CD4-positive, alpha-beta T cell treated with Interferon gamma for 1 hour (primary cell): ENCODE results near the gene PTGR3.

Source experiments
- DNase-seq: peaks from one replicate; pipeline ENCODE4 v3.0.0-alpha.2; 2020

The PTGR3 gene

DNA sequence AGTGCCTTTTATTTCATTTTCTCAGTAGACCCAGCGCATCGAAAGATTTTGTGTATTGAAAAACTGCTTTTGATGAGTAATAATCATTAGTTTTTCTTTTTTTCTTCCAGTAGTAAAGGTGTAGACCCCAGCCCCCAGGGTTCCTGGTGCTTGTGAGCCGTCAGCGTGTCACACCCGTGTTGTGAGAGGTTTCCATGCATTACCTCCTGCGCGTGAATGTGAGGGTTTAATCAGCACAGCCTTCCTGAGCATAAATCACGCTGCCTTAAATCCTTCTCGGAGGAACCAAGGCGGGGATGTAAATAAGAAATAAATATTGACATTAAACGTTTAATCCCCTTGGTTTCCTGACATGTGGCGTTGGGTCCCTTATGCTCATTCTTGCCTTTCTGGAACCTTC, 26.0 kb upstream of the PTGR3 start:
- DNase-seq, result no peak

DNA sequence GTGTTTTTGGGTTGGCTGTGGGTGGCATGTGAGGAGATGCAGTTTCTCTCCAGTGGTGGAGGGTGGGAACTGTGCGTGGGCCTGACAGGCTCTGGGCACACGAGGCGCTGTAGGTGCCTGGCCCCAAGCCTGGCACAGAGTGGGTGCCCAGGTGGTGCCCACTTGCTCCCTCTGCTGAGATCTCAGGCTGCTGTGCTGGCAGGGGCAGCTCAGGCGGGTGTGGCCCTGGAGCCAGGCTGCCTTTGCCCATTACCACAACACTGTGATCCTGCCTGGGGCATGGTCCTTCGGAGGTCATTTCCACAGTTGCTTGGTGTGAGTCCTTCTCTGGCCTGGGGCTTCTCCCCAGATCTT, 22.1 kb upstream of the PTGR3 start:
- DNase-seq, result no peak

DNA sequence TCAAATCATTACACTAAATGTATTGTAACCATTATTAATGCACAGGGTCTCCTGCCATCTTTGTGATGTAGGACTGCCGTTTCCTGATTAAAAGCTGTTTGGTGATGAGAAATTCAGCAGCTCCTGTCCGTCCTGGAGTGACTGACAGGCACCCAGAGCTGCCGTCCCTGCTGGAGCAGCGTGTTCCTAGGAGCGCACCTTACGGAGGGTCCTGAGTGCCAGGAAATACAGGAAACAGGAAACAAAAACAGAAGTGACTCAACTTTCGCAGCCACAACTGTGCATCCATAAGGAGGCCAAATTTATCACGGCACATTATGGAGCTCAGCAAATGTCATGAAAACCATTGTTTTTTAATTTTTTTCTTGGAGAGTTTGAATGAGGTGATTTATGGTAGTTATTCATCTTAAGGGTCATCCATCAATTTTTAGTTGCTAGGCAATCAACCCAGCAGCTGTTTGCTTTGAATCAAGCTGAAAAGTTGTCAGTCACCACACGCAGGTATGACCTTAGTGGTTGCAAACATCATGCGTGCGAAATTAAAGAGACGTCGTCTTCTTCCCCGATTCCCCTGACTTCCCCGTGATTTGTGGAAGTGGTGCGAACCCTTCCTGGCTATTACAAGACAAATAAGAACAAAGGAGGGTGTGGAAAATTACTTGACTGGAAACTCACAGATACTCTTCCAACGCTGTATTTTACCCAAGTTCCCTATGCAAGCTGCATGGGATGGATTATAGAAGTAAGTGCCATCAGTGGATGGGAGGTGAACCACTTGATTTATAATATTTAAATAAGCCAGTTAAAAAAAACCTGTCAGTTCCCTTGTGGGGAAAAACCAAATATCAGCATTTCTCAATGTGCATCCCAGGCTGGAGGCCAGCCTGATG, 21.5 kb upstream of the PTGR3 start:
- DNase-seq, result no peak

DNA sequence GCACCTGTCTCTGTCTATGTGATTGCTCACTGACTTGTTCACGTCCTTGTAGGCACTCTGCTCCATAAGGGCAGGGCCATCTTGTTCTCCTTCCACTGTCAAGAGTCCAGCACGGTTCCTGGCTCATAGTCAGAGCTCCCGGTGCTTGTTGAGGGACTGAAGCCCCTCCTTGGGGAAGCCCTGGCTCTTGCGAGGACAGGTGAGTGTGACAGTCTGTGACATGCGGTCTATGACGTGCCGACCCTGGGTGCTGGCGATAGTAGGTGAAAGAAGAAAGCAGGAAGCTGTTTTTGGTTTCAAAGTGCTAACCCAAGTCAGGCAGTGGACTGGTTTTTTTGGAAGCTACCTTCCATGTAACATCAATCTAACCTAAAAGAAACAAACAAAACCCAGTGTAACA, 20.5 kb upstream of the PTGR3 start:
- DNase-seq, result no peak

DNA sequence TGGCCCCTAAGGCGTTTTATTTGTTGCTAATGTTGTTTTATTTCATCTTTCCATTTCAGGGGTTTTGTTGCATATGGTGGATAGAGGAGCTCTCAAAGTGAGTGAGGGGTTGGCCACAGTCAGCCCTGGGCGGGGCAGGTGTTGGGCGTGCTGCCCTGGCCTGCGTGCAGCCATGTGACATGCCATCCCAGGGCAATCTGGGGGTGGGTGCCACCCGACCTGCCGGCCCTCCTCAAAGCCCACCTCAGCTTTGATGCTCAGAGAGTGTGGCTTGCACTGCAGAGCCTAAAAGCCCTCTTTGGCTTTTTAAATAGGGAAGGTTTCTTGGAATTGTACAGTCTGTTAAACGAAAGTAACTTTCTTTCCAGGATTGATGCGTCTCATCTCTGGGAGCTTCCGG, 20.0 kb upstream of the PTGR3 start:
- no peak for DNase-seq

DNA sequence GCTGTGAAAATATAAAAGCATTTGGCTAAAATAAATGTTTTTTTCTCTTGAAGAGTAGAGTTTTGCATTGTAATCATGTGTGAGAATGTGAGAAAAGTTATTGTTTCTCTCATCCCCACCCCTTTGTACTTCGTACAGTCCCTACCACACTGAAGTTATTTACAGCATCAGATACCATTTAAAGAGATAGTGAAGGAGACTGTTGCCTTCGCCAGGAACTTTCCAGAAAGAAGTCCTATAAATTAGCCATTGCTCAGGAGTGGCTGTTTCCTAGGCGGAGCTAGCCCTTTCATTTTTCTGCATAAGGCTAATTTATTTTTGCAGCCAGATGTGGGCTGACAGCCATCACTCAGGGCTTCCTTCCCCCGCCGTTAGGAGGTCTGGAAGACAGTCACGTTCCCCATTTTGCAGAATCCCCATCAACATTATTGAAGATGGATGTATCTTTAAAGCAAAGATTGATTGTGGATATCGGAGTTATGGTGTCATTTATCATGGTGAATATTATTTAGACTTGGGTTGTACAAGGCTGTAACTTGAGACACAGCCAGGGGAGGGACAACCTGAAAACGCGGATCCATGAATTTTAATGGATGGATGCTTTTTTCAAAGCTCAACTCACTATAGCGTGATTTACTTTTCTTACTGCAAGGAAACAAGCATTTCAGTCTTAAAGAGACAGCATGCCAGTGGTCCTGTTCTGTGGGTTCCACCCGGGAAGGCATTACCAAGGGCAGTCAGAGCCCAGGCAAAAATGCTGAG, 18.8 kb upstream of the PTGR3 start:
- no peak for DNase-seq

DNA sequence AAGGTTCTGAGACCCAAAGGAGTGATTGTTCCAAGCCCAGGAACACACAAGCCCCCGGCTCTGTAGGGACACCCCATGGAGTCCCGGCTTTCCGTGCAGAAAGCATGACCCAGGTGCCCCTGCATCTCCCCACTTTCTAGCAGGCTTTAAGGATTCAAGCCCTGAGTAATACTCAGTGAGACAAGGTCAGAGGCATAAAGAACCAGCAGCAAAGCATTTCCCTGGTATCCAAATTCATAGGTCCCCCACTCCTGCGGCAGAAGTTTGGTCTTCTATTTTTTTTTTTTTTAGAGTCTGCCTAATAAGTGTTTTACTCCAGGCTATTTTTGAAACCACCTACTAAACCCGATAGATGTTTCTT, 18.0 kb upstream of the PTGR3 start:
- no peak for DNase-seq

DNA sequence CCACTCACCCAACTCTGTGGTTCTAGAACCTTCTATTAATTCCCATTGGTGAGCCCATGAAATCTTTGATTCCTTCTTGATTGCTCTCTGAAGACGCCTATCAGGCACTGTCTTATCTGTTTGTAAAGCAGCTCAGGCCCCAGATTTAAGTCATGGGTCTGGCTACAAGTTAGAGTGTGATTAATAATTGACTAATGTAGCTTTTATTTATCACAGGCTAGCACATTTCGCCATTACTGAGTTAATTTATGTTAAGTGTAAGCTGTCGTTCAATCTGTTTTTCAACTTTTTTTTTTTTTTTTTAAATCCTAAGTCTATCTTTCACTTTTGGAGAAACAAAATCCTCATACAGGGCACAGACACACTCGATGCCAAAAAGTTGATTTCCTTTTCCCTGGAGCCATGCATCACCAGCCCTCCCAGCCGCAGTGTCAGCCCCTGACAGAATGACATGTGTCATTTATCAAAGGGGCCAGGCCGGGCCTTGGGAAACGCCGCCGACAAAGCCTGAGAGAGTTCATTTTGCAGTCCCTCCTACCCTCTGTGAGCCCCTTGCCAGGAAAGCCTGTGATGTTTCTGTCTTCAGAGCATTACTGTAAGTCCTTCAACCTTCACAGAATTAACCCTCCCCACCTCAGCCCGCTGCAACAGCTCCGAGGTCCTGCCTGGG, 17.5 kb upstream of the PTGR3 start:
- DNase-seq, result no peak

DNA sequence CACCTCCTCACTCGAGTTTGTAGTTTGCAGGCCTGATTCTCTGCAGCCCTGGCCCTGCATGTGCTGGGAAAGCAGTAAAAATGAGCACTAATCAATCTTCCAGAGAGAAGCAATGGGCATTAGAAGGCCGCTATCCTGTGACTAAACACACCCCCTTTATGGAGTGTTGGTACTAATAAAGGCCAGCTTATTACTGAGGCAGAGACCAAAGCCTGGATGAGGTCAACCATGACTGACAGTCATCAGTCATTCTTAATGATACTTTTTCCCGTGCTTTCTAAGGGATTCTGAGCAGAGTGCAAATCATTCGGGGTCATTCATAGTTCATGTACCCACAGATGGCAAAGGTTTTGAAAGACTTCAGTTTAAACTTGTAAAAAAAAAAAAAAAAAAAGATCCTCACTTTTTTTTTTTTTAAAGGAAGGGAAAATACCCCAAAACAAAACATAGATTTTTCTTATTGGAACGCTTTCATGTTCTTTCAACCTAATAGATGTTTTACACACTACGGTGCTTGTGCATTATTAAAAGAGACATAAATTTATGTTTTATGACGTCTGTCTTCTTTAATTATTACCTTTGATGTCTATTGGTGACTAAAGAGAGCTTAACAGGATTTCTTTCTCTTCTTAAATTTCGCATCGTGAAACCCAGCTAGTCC, 14.9 kb upstream of the PTGR3 start:
- no peak for DNase-seq

DNA sequence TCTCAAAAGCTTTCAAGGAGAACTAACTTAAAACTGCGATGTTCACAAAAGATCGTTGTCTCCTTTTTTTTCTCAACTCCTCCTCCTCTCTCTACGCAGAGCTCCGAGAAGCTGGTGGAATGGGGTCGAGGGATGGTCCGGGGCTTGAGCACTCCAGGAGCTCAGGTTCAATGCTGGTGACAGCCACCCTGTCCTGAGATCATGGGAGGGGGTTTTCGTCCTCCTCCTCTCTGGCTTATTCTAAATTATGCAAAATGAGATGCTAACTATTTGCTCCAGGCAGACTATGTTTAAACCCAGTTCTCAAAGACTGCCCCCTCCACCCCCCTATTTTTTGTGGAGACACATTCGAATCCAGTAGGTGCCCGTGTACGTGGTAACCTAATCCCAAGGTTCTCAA, 13.5 kb upstream of the PTGR3 start:
- no peak for DNase-seq

DNA sequence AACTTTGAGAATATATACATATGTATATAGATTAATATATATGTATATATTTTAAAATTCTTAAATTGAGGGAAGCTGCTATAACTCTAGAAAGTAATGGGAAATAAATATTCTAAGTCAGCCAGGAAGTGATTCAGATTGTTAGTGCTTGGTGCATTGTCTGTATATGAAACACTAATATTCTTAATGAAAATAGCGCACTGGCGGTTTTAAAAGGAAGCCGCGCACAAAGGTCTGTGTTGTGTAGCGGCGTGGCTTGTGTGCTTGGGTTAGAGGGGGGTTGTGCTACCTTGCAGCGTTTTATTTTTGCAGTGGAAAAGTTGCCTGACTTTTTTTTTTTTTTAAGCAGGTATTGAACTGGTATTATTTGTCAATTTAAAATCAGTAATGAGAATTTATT, 13.0 kb upstream of the PTGR3 start:
- DNase-seq, result no peak

DNA sequence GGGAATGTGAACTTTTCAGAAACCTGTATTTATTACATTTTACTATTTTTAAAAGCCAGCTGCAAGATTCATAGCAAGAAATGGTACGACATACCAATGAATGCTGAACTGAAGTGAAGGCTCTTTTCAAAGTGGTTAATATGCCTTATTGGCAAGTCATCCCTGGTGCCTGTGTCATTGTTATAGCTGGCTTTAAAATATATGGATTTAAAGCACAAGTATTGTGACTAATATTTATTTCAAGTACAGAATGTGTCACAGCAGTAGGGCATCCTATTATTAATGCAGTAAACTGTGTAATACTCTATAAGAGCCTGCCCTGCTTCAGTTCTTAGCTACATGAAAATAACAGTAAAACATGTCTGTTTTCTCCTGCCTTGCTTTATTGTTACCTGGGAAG, 12.5 kb upstream of the PTGR3 start:
- no peak for DNase-seq

DNA sequence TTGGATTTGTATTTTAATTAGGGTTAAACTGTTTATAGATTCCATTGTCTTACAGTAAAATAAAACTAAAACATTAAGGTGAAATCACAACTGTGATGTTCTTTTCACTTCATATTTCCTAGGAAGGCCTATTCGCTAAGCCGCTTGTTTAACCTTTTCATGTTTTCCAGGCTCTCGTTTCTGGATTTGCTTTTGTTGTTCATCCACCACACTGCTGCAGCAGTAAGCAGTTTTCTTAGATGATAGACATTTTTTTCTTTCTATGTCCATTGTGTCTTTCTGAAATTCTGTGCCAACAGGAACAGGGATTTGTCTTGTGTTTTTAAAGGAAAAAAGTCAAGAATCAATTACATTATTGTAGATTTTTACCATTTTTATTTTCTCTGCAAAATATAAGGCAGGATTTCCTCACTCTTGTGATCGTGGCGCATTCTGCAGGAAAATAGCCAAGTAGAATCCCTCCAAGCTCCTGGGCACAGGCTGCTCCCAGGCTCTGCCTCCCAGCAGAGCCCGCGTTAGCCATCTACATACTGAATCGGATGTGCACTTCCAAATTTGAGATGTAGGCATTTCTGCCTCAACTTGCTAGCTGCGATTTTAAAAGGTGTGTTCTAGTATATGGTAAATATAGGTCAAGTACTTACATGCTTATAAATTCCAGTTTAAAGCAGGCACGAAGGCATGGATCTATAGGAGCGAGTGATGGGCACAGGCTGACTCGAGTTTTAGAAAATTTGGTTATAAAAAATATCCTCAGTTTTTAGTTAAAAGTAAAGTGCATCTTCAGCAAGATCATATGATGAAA, 11.8 kb upstream of the PTGR3 start:
- no peak for DNase-seq

DNA sequence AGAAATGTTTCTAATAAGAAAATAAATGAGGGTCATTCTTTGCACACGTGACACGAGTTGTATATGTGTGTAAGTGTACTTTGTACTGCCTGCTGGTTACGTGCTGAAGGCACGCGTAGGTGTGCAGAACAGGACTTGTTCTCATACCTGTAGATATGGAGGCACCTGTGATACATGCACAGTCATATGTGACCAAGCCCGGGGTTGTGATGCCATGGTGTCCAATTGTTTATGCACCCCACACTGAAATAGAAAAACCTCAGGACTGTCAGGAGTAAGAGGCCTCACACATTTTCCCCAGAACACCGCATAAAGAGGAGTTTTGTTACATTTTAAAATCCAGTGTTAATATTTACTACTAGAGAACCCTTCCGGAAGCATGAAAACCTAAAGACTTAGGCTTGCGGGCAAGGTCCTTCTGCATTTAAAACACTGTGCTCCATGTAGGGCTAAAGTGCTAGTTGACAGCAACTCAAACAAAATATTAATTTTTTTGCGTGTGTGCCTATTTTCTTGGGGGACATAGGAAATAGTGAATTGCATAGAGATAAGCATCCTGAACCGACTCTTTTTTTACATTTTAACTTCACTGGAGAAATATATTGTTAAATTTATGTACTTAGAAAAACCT, 10.9 kb upstream of the PTGR3 start:
- no peak for DNase-seq

DNA sequence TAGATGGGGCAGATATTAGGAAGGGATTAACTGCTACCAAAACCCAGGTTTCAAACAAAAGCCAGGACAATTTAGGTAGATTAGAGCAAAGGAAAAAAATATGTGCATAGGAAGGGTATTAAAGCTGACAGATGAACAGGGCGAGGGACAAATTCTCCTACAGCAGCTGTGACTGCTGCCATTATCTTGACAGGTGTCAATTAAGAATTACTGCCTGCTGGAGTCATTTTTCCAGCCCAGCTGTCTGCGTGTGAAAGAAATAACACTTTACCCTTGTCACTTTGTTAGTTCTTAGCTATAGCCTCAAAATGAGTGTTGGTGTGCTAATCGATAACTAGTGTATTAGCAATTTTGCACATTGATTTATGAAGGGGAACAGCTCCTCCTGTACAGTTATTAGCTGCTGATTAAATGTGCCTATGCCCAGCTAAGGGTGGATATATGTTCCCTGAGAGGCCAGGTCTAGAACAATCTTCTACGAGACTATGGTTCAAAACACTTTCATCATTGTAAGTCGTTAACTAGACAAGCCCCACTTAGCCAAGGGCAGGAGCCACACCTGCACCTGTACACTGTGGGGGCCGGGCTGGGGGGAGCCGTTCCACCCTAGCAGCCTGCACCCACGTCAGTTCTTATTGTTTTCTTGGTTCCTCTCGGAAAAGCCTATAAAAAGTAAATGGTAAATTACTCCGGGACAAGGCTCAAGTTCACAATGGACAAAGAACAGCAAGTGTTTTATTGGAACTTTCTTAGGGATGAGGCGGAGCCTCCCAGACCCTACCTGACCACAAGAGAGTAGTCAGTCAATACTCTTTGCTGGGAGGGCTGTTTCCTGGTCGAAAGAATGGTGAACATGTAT, 9.4 kb upstream of the PTGR3 start:
- DNase-seq, result no peak

DNA sequence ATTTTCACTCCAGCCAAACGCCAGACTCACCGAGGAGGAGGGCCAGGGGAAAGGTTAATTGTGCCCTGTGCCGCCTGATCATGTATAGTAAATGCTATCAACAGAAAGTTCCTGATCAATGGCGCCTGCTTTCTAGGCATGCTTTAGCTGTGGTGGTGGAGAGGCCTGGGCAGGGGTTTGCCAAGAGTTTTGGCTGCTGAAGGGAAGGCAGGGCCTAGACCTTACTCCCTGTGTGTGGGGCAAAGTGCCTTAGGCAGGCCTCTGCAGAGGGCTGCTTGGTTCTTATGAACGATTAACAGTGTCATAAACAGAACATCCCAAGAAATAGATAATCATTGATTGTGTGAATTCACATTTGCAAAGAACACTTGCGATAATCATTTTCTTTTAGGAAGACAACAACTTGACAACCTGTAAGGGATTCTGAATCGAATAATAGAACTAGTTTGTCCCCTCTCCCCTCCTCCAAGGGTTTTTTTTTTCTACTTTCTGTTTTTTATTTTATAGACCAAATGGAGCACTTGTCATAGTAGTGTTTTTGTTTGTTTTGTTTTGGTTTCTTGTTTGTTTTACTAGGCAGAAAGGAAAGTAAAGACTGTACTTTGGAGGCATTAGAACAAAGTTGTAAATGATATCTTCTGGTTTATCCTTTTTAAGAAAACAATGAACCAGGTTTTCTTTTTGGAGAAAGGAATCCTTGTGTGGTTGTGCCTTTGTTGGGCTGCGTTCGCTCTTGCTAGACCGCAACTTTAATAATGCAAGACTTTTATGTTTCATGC, 8.2 kb upstream of the PTGR3 start:
- no peak for DNase-seq

DNA sequence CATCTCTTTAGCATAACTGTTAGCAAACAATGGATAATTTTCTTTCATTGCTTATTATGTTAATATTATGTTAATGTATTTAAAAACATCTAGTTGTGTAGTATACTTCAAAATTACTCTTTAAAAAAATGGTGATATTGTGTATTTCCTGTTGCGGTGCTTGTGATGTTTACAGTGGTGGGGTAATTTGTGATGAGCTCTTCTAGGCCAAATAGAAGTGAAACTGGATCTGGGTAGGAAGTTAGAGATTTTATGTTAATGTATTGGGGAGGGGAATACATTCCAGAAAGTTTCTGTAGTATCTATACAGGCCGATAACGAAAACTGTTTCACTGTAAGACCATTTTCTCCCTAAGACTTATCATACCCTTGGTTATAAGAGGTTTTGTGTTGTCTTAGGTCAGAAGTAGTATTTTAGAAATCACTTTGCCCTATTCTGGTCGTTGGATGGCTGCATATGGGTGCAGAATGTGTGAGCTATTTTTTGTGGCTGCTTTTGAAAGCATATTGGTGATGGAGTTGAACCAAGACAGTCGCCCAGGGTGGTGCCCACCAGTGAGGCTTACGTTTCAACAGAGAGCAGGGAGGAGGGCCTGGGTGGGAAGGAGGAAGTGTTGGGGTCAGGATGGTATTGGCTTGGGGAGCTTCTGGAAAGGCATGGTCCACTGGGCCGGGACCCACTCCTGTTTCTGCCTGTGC, 7.4 kb upstream of the PTGR3 start:
- DNase-seq, result no peak

DNA sequence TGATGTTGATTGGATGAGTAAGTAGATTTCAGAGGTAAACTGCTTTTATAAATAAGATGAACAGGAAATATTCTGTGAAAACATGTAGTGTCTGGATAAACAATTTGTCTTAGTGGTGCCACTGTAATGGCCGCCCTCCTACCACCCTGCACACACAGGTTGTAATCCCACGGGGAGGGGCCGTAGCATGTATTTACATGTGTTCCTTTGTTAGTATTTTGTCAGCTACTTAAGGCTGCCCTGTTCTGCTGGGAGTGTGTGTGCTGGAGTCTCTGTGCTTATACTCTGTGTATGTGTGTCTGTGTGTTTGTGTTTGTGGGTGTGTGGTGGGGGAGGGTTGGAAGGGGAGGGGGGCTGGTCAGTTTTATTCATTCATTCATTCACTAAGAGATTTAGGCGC, 6.7 kb upstream of the PTGR3 start:
- DNase-seq, result no peak

DNA sequence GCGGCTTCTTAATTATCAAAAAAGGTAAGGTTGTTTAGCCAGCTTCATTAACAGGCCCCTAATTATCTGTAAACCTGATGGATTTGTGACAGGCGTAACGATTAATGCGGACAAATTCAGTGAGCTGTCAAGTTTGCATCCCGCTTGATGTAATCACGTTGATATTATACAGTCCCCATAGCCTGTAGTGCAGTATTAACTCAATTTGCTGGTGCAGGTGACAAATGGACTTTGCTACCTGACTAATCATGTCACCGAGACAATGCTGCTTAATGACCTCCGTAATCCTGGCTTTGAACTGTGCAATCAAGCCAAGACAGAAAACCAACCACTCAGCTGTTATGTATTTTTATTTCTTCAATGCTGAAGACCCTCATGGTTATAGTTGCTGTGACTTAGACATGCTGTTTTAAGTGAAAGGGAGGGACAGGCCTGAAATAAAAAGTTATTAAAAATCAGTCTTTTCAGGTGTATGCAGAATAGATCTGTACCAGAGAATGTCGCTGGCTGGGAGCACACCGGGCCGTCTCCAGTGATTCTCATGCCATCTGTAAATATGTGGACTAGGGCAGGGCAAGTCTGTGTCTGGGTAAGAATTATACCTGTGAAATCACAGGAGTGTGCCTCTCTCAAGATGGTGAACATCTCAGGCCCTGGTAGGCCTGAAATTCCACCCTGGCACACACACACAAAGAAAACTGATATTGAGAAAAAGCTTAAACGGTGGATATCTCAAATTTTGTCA, 6.0 kb upstream of the PTGR3 start:
- DNase-seq, result no peak
